OCI-LY1 (cell line): ENCODE measurements around the gene RNF115.
"Not testable (repeated sequence)": the region's sequence is repeated elsewhere in the genome, so short reads cannot be mapped to it uniquely, and the experiment has no call there.

ENCODE experiments used
- H2AFZ ChIP-seq: fragments of 200-600 bp; sonication (generic), shearing (Covaris generic); 2 replicates; pipeline ENCODE4 v1.6.0; 2014; ENCODE audit warnings: antibody characterized with exemption, mild to moderate bottlenecking, low read length
- H3F3A ChIP-seq: fragments of 200-600 bp; sonication (generic), shearing (Covaris generic); 2 replicates; pipeline ENCODE4 v1.6.0; 2014; ENCODE audit warnings: mild to moderate bottlenecking, antibody characterized with exemption, low read length, moderate library complexity; ENCODE audit not compliant: insufficient read depth
- H3K27ac ChIP-seq: fragments of 200-600 bp; sonication (generic); 2 replicates; pipeline ENCODE4 v1.5.1; 2014; ENCODE audit warnings: low read length, mixed run types, mild to moderate bottlenecking, low read depth; ENCODE audit not compliant: poor library complexity, severe bottlenecking
- H3K27me3 ChIP-seq: fragments of 200-600 bp; sonication (generic); 2 replicates; pipeline ENCODE4 v1.6.0; 2014; ENCODE audit warnings: antibody characterized with exemption, mild to moderate bottlenecking, low read length, moderate library complexity; ENCODE audit not compliant: insufficient read depth
- H3K36me3 ChIP-seq: fragments of 200-600 bp; sonication (generic); 2 replicates; pipeline ENCODE4 v1.6.1; 2014; ENCODE audit warnings: mild to moderate bottlenecking, antibody characterized with exemption, low read length, moderate library complexity, mixed read lengths; ENCODE audit not compliant: insufficient read depth
- H3K4me1 ChIP-seq: fragments of 200-600 bp; sonication (generic); 2 replicates; pipeline ENCODE4 v1.5.1; 2014; ENCODE audit warnings: mild to moderate bottlenecking, low read length, moderate library complexity; ENCODE audit not compliant: insufficient read depth, severe bottlenecking
- H3K4me2 ChIP-seq: fragments of 200-600 bp; sonication (generic), shearing (Covaris generic); 2 replicates; pipeline ENCODE4 v1.6.1; 2014; ENCODE audit warnings: low read length
- H3K4me3 ChIP-seq: fragments of 200-600 bp; sonication (generic); 2 replicates; pipeline ENCODE4 v1.5.1; 2014; ENCODE audit warnings: low read length, low read depth, mild to moderate bottlenecking, mixed read lengths; ENCODE audit not compliant: poor library complexity, severe bottlenecking
- H3K79me2 ChIP-seq: fragments of 200-600 bp; shearing (Covaris generic); 2 replicates; pipeline ENCODE4 v1.6.1; 2016; ENCODE audit warnings: mixed run types, low read length, mixed read lengths; ENCODE audit not compliant: insufficient read depth
- H3K9ac ChIP-seq: fragments of 200-600 bp; sonication (generic), shearing (Covaris generic); 2 replicates; pipeline ENCODE4 v1.6.1; 2014; ENCODE audit warnings: mild to moderate bottlenecking, low read length, mixed read lengths
- H3K9me2 ChIP-seq: fragments of 200-600 bp; sonication (generic), shearing (Covaris generic); 2 replicates; pipeline ENCODE4 v1.6.1; 2014; ENCODE audit warnings: low read depth, mild to moderate bottlenecking, low read length, mixed read lengths
- H3K9me3 ChIP-seq: fragments of 200-600 bp; shearing (Covaris generic); 2 replicates; pipeline ENCODE4 v1.6.1; 2014; ENCODE audit warnings: low read length, mixed read lengths
- H4K20me1 ChIP-seq: fragments of 200-600 bp; sonication (generic), shearing (Covaris generic); 2 replicates; pipeline ENCODE4 v1.6.0; 2016; ENCODE audit warnings: mild to moderate bottlenecking, low read length; ENCODE audit not compliant: insufficient read depth
- CTCF ChIP-seq: fragments of 200-600 bp; sonication (generic), shearing (Covaris generic); IDR thresholded peaks from 2 replicates; pipeline ENCODE4 v1.5.1; 2017; ENCODE audit warnings: mild to moderate bottlenecking, antibody characterized with exemption, low read length, moderate library complexity, mixed read lengths
- EZH2 ChIP-seq: fragments of 200-600 bp; sonication (generic), shearing (Covaris generic); IDR thresholded peaks from 2 replicates; pipeline ENCODE4 v1.8.0; 2017; ENCODE audit warnings: borderline replicate concordance, mixed run types, mild to moderate bottlenecking, antibody characterized with exemption, low read length, moderate library complexity, mixed read lengths

RNF115 gene

GRCh38 chr1:145764231-145764940, 59.5 kb downstream of the RNF115 start:
- H3K27me3 ChIP-seq, H3F3A ChIP-seq, H3K9me3 ChIP-seq, H4K20me1 ChIP-seq, H3K9me2 ChIP-seq, H3K4me1 ChIP-seq, H2AFZ ChIP-seq, H3K27ac ChIP-seq, H3K9ac ChIP-seq, H3K79me2 ChIP-seq, H3K4me2 ChIP-seq, H3K4me3 ChIP-seq: not testable (repeated sequence)
- H3K36me3 ChIP-seq: peaks cover 46% of the 10 kb centered on the region

- H3F3A ChIP-seq, H3K4me3 ChIP-seq, H2AFZ ChIP-seq, H3K27ac ChIP-seq, H3K4me2 ChIP-seq, H3K4me1 ChIP-seq, H3K9ac ChIP-seq, H3K27me3 ChIP-seq, H4K20me1 ChIP-seq, H3K9me3 ChIP-seq, H3K9me2 ChIP-seq, H3K79me2 ChIP-seq: not testable (repeated sequence)
- peaks cover 48% of the 10 kb centered on the region for H3K36me3 ChIP-seq
These were observed 61.9 kb downstream of the RNF115 start for GRCh38 chr1:145762001-145762400.

GRCh38 chr1:145761498-145761897, 62.4 kb downstream of the RNF115 start:
- H3K4me1 ChIP-seq, H3K79me2 ChIP-seq, H3K9me3 ChIP-seq, H3K9ac ChIP-seq, H3K27ac ChIP-seq, H2AFZ ChIP-seq, H3F3A ChIP-seq, H3K4me3 ChIP-seq, H4K20me1 ChIP-seq, H3K9me2 ChIP-seq, H3K4me2 ChIP-seq, H3K27me3 ChIP-seq: not testable (repeated sequence)
- peaks cover 48% of the 10 kb centered on the region for H3K36me3 ChIP-seq

- H3K9ac ChIP-seq, H3K27ac ChIP-seq, H3K9me2 ChIP-seq, H4K20me1 ChIP-seq, H3K4me2 ChIP-seq, H2AFZ ChIP-seq, H3F3A ChIP-seq, H3K4me1 ChIP-seq, H3K4me3 ChIP-seq, H3K9me3 ChIP-seq, H3K27me3 ChIP-seq, H3K79me2 ChIP-seq: not testable (repeated sequence)
- peaks cover 44% of the 10 kb centered on the region for H3K36me3 ChIP-seq
These were observed 63.4 kb downstream of the RNF115 start for GRCh38 chr1:145760395-145760949.

- Histone ChIP-seq H3K4me2 (no peak overlapping the region), H3F3A (no peaks in the 10 kb centered on the region), H3K27me3 (no peaks in the 10 kb centered on the region), H3K9ac (no peak overlapping the region), H3K9me3 (0 out of 2 replicates have a peak, but pooled peaks cover 8% of the 10 kb centered on the region), H2AFZ (no peak overlapping the region), H3K27ac (no peak overlapping the region), H3K4me1 (no peaks in the 10 kb centered on the region), H3K4me3 (no peak overlapping the region), H3K36me3 (peaks cover 43% of the 10 kb centered on the region), H4K20me1 (no peaks in the 10 kb centered on the region), H3K79me2 (no peaks in the 10 kb centered on the region), H3K9me2 (no peaks in the 10 kb centered on the region)
- TF ChIP-seq EZH2: no peak
- TF ChIP-seq CTCF: no peak
These were observed 64.2 kb downstream of the RNF115 start for GRCh38 chr1:145759721-145760120.
